ENCODE results near the gene MAGEA9.
"Not testable (repeated sequence)": the region's sequence is repeated elsewhere in the genome, so short reads cannot be mapped to it uniquely, and the experiment has no call there.

The MAGEA9 gene

GRCh38 chrX:149807747-149808458, 26.2 kb downstream of the MAGEA9 start:
- no peak for DNase-seq

DNA sequence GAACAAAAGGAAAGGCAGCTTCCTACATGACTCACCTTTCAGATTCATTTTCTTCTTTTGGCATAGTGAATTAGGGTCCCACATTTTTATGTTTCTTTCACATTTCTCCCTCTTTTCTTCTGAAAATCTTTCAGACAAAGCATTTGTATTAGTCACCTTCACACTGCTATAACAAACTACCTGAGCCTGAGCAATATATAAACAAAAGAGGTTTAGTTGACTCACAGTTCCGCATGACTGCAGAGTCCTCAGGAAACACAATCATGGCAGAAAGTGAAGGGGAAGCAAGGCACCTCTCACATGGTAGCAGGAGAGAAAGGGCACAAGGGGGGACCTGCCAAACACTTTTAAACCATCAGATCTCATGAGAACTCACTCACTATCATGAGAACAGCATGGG, 36.9 kb downstream of the MAGEA9 start:
- no peak for DNase-seq

DNA sequence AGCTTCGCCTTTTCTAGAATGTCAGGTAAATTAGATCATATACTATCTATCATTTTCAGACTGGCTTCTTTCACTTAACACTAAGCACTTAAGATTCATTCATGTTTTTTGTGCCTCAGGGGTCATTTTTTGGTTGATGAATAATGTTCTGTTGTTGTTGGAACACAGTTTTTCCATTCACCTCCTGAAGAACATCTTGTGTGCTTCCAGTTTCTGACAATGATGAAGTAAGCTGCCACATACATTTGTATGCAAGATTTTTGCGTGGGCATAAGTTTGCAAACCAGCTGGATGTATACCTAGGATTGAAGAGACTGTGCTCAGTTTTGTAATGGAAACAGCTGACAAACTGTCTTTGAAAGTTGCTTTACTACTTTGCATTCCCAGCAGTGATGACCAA, 37.6 kb downstream of the MAGEA9 start:
- DNase-seq, result no peak

- peak; percentile 7 for DNase-seq
Measured at GRCh38 chrX:149825424-149825823, 43.7 kb downstream of the MAGEA9 start.

DNA sequence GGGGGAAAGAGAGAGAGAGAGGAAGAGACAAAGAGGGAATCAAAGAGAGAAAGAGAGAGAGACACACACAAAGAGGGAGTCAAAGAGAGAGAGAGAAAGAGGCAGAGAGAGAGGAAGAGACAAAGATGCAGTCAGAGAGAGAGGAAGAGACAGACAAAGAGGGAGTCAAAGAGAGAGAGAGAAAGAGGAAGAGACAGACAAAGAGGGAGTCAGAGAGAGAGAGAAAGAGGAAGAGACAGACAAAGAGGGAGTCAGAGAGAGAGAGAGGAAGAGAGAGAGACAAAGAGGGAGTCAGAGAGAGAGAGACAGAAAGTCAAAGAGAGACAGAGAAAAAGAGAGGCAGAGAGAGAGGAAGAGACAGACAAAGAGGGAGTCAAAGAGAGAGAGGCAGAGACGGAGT, 45.5 kb downstream of the MAGEA9 start:
- no peak for DNase-seq

DNA sequence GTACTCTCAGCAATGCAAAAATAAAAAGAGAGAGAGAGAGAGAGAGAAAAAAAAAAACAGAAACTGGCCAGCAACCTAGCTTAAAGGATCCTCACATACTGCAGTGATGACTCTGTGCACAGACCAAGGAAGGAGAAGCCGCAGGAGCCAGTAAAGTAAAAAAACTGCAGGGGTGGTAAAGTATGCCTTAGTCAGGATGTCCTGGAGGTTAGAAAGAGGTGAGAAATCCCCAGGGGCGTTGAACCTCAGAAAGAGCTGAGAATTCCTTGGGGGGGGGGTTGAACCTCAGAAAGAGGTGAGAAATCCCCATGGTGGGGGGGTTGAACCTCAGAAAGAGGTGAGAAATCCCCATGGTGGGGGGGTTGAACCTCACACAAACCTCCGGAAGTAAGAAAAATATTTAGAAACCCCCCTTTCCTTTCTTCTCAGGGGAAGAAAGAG, 48.0 kb downstream of the MAGEA9 start:
- peak; percentile 79 for DNase-seq

GRCh38 chrX:149830192-149830873, 48.6 kb downstream of the MAGEA9 start:
- DNase-seq, result peak; percentile 41

GRCh38 chrX:149831473-149831872, 49.7 kb downstream of the MAGEA9 start:
- no peak for DNase-seq

- not testable (repeated sequence) for DNase-seq
Measured at GRCh38 chrX:149836728-149837127, 55.0 kb downstream of the MAGEA9 start.

GRCh38 chrX:149837167-149837566, 55.4 kb downstream of the MAGEA9 start:
- DNase-seq, result no peak
